Activated naive CD8-positive, alpha-beta T cell (primary cell): ENCODE data around the gene AGO1.
A peak's percentile ranks its signal among the peaks of the same experiment; 100 is the strongest.
"Not testable (repeated sequence)": the region's sequence is repeated elsewhere in the genome, so short reads cannot be mapped to it uniquely, and the experiment has no call there.

Source experiments
- H3K27ac Mint-ChIP-seq: one replicate; pipeline ENCODE4 v1.8.0; 2021; ENCODE audit warnings: mixed read lengths
- H3K27me3 Mint-ChIP-seq: one replicate; pipeline ENCODE4 v1.8.0; 2021; ENCODE audit warnings: mixed read lengths
- H3K36me3 Mint-ChIP-seq: one replicate; pipeline ENCODE4 v1.8.0; 2021; ENCODE audit warnings: mixed read lengths
- H3K4me1 Mint-ChIP-seq: one replicate; pipeline ENCODE4 v1.8.0; 2021; ENCODE audit warnings: low read depth, mixed read lengths
- H3K4me3 Mint-ChIP-seq: one replicate; pipeline ENCODE4 v1.8.0; 2021; ENCODE audit warnings: mild to moderate bottlenecking, mixed read lengths
- H3K9me3 Mint-ChIP-seq: one replicate; pipeline ENCODE4 v1.8.0; 2021; ENCODE audit warnings: low read depth, mixed read lengths

AGO1 gene

GRCh38 chr1:35885961-35886558, 3.1 kb downstream of the AGO1 start:
- Mint-ChIP-seq H3K27me3 (no peaks in the 10 kb centered on the region), H3K4me3 (no peak overlapping the region), H3K4me1 (peaks cover 49% of the 10 kb centered on the region), H3K27ac (no peak overlapping the region), H3K9me3 (no peaks in the 10 kb centered on the region), H3K36me3 (peaks cover 3% of the 10 kb centered on the region)

- Mint-ChIP-seq H3K4me1 (peaks cover 48% of the 10 kb centered on the region), H3K27me3 (no peaks in the 10 kb centered on the region), H3K36me3 (peaks cover 3% of the 10 kb centered on the region), H3K27ac (peak overlapping the region; percentile 16), H3K9me3 (no peaks in the 10 kb centered on the region), H3K4me3 (no peak overlapping the region)
Measured at GRCh38 chr1:35886577-35887431, 3.8 kb downstream of the AGO1 start.

- H3K36me3 Mint-ChIP-seq = peaks cover 8% of the 10 kb centered on the region
- peak overlapping the region; percentile 22 for H3K27ac Mint-ChIP-seq
- H3K4me1 Mint-ChIP-seq = peaks cover 41% of the 10 kb centered on the region
- H3K4me3 Mint-ChIP-seq = no peak overlapping the region
- no peaks in the 10 kb centered on the region for H3K9me3 Mint-ChIP-seq
- no peaks in the 10 kb centered on the region for H3K27me3 Mint-ChIP-seq
Measured at GRCh38 chr1:35887508-35887907, 4.5 kb downstream of the AGO1 start.

- Mint-ChIP-seq H3K4me3 (no peak overlapping the region), H3K27me3 (no peaks in the 10 kb centered on the region), H3K9me3 (no peaks in the 10 kb centered on the region), H3K36me3 (peaks cover 8% of the 10 kb centered on the region), H3K4me1 (peaks cover 38% of the 10 kb centered on the region), H3K27ac (no peak overlapping the region)
Measured at GRCh38 chr1:35888255-35888654, 5.2 kb downstream of the AGO1 start.

- H3K4me3 Mint-ChIP-seq, H3K9me3 Mint-ChIP-seq, H3K27me3 Mint-ChIP-seq, H3K27ac Mint-ChIP-seq: not testable (repeated sequence)
- peaks cover 10% of the 10 kb centered on the region for H3K36me3 Mint-ChIP-seq
- peaks cover 38% of the 10 kb centered on the region for H3K4me1 Mint-ChIP-seq
Measured at GRCh38 chr1:35888981-35889380, 6.0 kb downstream of the AGO1 start.

- Mint-ChIP-seq H3K4me1 (no peaks in the 10 kb centered on the region), H3K27me3 (no peaks in the 10 kb centered on the region), H3K4me3 (no peak overlapping the region), H3K27ac (no peak overlapping the region), H3K36me3 (peaks cover 15% of the 10 kb centered on the region), H3K9me3 (no peaks in the 10 kb centered on the region)
Measured at GRCh38 chr1:35893051-35893879, 10.3 kb downstream of the AGO1 start.

- Mint-ChIP-seq H3K9me3 (no peaks in the 10 kb centered on the region), H3K4me3 (no peak overlapping the region), H3K36me3 (peaks cover 15% of the 10 kb centered on the region), H3K27ac (no peak overlapping the region), H3K4me1 (no peaks in the 10 kb centered on the region), H3K27me3 (no peaks in the 10 kb centered on the region)
Measured at GRCh38 chr1:35894183-35894582, 11.2 kb downstream of the AGO1 start.

- peaks cover 15% of the 10 kb centered on the region for H3K36me3 Mint-ChIP-seq
Measured at GRCh38 chr1:35894656-35895055, 11.6 kb downstream of the AGO1 start.

GRCh38 chr1:35899941-35900340, 16.9 kb downstream of the AGO1 start:
- no peak overlapping the region for H3K27ac Mint-ChIP-seq
- no peaks in the 10 kb centered on the region for H3K27me3 Mint-ChIP-seq
- no peak overlapping the region for H3K4me3 Mint-ChIP-seq
- no peaks in the 10 kb centered on the region for H3K9me3 Mint-ChIP-seq
- no peaks in the 10 kb centered on the region for H3K4me1 Mint-ChIP-seq
- peaks cover 15% of the 10 kb centered on the region for H3K36me3 Mint-ChIP-seq

More at GRCh38 chr1:35894656-35895055, 11.6 kb downstream of the AGO1 start:
- Mint-ChIP-seq H3K4me3 (no peak overlapping the region), H3K27me3 (no peaks in the 10 kb centered on the region), H3K27ac (peak overlapping the region; percentile 10), H3K4me1 (no peaks in the 10 kb centered on the region), H3K9me3 (no peaks in the 10 kb centered on the region)

GRCh38 chr1:35901235-35901634, 18.2 kb downstream of the AGO1 start:
- H3K4me1 Mint-ChIP-seq = no peaks in the 10 kb centered on the region
- H3K9me3 Mint-ChIP-seq = no peaks in the 10 kb centered on the region
- H3K27ac Mint-ChIP-seq = no peak overlapping the region
- no peaks in the 10 kb centered on the region for H3K27me3 Mint-ChIP-seq
- H3K4me3 Mint-ChIP-seq = no peak overlapping the region
- peaks cover 15% of the 10 kb centered on the region for H3K36me3 Mint-ChIP-seq

- no peak overlapping the region for H3K4me3 Mint-ChIP-seq
- no peak overlapping the region for H3K27ac Mint-ChIP-seq
- H3K9me3 Mint-ChIP-seq = no peaks in the 10 kb centered on the region
- no peaks in the 10 kb centered on the region for H3K27me3 Mint-ChIP-seq
- no peaks in the 10 kb centered on the region for H3K4me1 Mint-ChIP-seq
- peaks cover 15% of the 10 kb centered on the region for H3K36me3 Mint-ChIP-seq
Measured at GRCh38 chr1:35902671-35903070, 19.7 kb downstream of the AGO1 start.

GRCh38 chr1:35914717-35915116, 31.7 kb downstream of the AGO1 start:
- no peaks in the 10 kb centered on the region for H3K9me3 Mint-ChIP-seq
- H3K4me1 Mint-ChIP-seq = no peaks in the 10 kb centered on the region
- peaks cover 32% of the 10 kb centered on the region for H3K36me3 Mint-ChIP-seq
- H3K4me3 Mint-ChIP-seq = no peak overlapping the region
- H3K27me3 Mint-ChIP-seq = no peaks in the 10 kb centered on the region
- H3K27ac Mint-ChIP-seq = no peak overlapping the region

GRCh38 chr1:35915693-35916092, 32.7 kb downstream of the AGO1 start:
- H3K27me3 Mint-ChIP-seq = no peaks in the 10 kb centered on the region
- H3K4me3 Mint-ChIP-seq = no peak overlapping the region
- no peaks in the 10 kb centered on the region for H3K9me3 Mint-ChIP-seq
- peaks cover 34% of the 10 kb centered on the region for H3K36me3 Mint-ChIP-seq
- H3K27ac Mint-ChIP-seq = no peak overlapping the region
- no peaks in the 10 kb centered on the region for H3K4me1 Mint-ChIP-seq

- H3K27me3 Mint-ChIP-seq = no peaks in the 10 kb centered on the region
- no peaks in the 10 kb centered on the region for H3K4me1 Mint-ChIP-seq
- H3K4me3 Mint-ChIP-seq = no peak overlapping the region
- H3K9me3 Mint-ChIP-seq = no peaks in the 10 kb centered on the region
- no peak overlapping the region for H3K27ac Mint-ChIP-seq
- peaks cover 6% of the 10 kb centered on the region for H3K36me3 Mint-ChIP-seq
Measured at GRCh38 chr1:35923791-35924221, 40.8 kb downstream of the AGO1 start.

GRCh38 chr1:35924838-35925237, 41.8 kb downstream of the AGO1 start:
- no peak overlapping the region for H3K4me3 Mint-ChIP-seq
- peaks cover 3% of the 10 kb centered on the region for H3K36me3 Mint-ChIP-seq
- peaks cover 2% of the 10 kb centered on the region for H3K4me1 Mint-ChIP-seq
- H3K27me3 Mint-ChIP-seq = no peaks in the 10 kb centered on the region
- no peak overlapping the region for H3K27ac Mint-ChIP-seq
- no peaks in the 10 kb centered on the region for H3K9me3 Mint-ChIP-seq
